Esophagus mucosa (tissue), 1 donor: ENCODE data around the gene HTT. TPM values are rescaled to one million over a fixed set of nuclear protein-coding genes. Genes with fewer than 3 reads are reported as not detected.

ENCODE experiments used
- ATAC-seq: fragments of 200-7000 bp; cut with Tn5 transposase; one replicate; pipeline ENCODE4 v1.9.1; 2020
- total RNA-seq: library from RNA; stranded (reverse); gene quantifications from one replicate; pipeline ENCODE4 v1.2.4, GENCODE V29; 2023
- donor health status: DM: yes; HTN: yes; CAD: no.

Gene HTT
- total RNA-seq, 1 donor from 2014 or later, result 39.6 TPM

- no peak for ATAC-seq
Measured at GRCh38 chr4:3221996-3222395, 147.5 kb downstream of the HTT start.

GRCh38 chr4:3223346-3223745, 148.9 kb downstream of the HTT start:
- ATAC-seq, result no peak

GRCh38 chr4:3223956-3224748, 149.7 kb downstream of the HTT start:
- ATAC-seq, result no peak

DNA sequence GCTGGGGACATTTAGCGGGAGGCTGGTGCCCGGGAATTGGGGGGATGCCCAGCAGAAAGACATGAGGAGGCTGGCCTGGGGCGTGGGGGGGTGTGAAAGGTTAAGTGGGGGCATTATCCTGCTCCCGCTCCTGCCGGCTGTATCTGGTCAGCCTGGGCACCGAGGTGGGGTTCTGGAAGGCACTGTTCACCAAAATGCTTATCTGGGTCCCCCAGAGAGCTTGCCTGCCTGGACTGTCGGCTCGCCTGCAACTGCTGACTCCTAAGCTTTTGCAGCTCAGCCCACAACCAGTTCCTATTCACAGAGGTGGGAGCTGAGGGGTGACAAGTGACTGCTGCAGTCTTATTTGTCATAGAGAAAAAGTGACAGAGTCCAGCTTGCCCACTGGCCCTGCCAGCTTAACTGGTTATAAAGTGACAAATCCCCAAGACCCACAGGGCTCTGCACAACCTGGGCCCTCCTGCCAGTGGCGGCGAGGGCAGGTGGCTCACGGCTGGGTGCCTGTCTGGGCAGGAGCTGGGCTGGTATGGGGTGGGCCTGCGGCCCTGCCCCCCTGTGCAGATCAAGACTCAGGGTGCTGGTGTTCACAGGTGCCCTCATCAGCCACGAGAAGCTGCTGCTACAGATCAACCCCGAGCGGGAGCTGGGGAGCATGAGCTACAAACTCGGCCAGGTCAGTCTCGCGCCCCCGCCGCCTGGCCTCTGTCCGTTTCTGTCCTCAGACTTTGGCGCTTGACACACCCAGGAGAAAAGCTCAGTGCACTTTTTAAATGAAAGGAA, 150.8 kb downstream of the HTT start:
- ATAC-seq, result no peak

- ATAC-seq, result no peak
Measured at GRCh38 chr4:3225936-3226335, 151.5 kb downstream of the HTT start.

GRCh38 chr4:3226467-3226866, 152.0 kb downstream of the HTT start:
- ATAC-seq, result peak; percentile 38

DNA sequence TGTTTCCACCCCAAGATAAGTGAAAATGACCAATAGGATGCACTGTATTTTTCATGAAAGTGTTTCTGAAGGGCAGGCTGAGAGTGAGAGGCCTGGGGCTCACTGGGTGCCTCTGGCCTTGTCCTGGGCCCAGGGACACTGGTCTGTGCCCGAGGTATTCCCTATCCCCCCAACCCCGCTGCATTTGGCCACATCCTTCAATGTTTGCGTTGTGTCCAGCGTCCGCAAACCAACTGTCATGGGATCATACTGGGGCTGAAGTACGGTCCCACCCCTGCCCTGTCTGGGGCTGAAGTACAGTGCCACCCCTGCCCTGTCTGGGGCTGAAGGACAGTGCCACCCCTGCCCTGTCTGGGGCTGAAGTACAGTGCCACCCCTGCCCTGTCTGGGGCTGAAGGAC, 152.5 kb downstream of the HTT start:
- ATAC-seq, result no peak

GRCh38 chr4:3227878-3228675, 153.6 kb downstream of the HTT start:
- no peak for ATAC-seq

DNA sequence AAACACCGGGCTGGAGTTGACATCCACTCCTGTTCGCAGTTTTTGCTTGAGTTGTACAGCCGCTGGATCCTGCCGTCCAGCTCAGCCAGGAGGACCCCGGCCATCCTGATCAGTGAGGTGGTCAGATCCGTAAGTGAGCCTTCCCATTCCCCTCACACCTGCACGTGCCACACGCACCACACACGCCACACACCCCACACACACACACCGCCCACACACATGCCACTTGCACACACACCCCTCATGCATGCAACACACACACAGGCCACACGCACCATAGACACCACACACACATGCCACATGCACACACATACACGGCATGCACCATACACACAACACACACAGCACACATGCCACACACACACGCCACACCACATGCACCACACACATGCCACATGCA, 154.4 kb downstream of the HTT start:
- ATAC-seq, result no peak

DNA sequence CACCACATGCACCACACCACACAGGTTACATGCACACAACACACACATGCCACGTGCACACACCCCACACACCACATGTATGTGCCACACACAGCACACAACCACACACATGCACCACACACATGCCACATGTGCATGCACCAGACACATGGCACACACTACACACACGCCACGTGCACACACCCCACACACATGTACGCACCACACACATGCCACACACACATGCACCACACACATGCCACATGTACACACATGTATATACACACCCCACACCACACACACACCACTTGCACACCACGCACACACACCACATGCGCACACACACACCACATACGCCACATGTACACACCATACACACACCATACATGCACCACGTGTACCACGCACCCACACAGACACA, 154.8 kb downstream of the HTT start:
- no peak for ATAC-seq

GRCh38 chr4:3229964-3230363, 155.5 kb downstream of the HTT start:
- no peak for ATAC-seq

DNA sequence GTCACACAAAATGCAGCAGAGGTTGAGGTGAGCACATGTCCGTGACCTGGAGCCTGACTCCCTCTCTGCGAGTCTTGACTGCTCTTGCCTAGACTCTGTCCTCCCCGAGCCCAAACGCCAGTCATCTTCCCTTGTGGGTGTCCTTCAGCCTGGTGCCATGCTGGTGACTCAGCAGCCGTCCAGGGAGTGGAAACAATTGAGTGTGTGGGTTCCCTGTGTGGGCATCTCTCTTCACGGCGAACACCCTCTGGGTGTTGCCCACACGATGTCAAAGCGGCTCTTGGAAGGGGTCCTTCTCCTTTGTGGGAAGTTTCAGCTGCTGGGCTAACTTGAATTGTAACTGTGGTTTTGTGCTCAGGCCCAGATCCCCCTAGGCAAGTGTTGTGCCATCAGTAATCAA, 157.0 kb downstream of the HTT start:
- no peak for ATAC-seq

DNA sequence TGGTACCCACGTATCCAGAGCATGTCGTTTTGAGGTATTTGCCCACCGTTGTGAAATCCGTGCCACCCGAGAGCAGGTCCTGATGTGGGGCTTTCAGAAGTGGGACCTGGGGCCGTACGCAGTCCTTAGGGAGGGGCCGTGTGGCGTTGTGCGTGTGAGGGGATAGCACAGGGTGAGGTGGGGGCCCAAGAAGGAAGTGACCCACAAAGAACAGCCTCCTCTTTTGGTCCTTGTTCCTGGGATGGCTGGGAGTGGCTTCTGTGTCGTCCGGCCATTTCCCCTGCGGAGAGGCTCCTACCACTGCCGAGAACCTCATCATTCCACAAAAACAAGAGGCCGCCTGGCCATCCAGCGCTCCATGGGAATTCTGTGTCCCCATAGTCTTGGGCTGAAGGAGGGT, 157.5 kb downstream of the HTT start:
- no peak for ATAC-seq

DNA sequence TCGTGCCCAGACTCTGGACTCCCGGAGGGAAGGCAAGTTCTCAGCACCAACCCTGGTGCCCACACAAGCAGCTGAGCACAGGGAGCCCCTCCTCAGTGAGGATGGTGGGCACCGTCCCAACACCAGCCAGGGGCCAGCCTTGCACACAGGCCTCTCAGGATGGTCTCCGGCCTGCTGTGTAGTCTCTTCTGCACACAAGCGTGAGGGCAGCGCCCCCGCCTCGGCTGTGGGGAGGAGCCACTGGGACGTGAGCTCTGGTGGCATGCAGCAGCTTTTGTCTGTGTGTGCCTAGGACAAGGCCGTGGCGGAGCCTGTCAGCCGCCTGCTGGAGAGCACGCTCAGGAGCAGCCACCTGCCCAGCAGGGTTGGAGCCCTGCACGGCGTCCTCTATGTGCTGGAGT, 158.4 kb downstream of the HTT start:
- ATAC-seq, result no peak

DNA sequence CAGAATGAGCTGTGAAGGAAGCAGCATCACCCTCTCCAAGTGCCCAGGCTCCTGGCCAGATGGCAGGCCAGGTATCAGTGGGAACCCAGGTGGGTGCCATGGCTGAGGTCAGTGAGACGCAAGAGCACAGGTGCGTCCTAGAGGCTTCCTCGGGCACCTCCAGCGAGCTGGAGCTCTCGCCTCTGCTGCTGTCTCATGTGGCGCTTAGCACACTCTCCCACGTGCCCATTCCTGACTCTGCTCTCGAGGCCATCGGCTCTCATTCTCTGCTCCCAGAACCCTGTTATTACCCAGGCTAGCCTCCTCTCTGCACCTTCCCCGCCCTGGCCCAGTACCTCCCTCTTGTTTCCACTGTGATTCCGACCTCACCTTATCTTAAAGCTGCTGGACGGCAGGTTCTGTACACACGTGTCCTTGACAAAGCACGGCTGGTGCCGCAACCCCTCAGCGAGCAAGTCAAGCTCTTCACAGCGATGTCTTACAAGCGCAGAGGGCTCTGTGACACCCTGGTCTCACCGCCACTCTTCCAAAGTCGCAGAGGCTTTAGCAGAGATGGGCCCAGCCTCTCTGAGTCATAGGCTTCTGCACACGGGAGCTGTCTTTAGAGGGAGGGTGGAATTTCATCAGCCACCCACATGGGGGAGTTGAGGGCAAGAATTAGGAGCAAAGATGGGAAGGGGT, 159.1 kb downstream of the HTT start:
- peak; percentile 38 for ATAC-seq

- peak; percentile 4 for ATAC-seq
Measured at GRCh38 chr4:3234171-3235029, 159.9 kb downstream of the HTT start.

DNA sequence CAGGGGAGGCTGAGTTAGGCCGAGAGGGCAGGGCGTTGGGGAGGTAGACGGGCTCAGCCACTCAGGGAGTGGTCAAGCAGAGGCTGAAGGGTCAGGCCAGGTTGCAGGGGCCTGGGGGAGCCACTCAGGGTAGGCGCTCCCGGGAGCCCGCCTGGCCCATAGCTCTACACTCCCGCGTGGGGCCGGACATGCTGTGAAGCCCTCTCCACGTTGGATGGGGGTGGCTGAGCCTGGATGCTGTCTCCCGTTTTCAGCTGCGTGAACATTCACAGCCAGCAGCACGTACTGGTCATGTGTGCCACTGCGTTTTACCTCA, 160.5 kb downstream of the HTT start:
- no peak for ATAC-seq

- ATAC-seq, result no peak
Measured at GRCh38 chr4:3235581-3235980, 161.1 kb downstream of the HTT start.

- no peak for ATAC-seq
Measured at GRCh38 chr4:3236326-3236878, 161.9 kb downstream of the HTT start.

DNA sequence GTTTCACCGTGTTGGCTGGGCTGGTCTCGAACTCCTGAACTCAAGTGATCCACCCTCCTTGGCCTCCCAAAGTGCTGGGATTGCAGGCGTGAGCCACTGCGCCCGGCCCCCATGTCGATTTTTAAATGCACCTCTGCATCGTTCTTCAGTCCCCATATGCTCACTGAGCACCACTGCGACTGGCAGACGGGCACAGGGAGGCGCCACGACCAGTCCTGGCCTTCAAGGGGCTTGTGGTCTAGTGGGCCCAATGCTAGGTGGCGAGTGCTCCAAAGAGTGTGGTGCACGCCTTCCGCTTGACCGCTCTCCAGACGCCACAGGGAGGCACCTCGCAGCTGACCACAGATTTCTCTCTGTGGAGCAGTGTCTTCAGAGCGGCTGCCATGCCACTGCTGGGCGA, 162.8 kb downstream of the HTT start:
- no peak for ATAC-seq

GRCh38 chr4:3237712-3238560, 163.5 kb downstream of the HTT start:
- ATAC-seq, result no peak
